Left cardiac atrium (tissue), 4 donors: ENCODE measurements around the gene CAMSAP2. TPM values are rescaled to one million over a fixed set of nuclear protein-coding genes. Genes with fewer than 3 reads are reported as not detected.
"Not testable (repeated sequence)": the region's sequence is repeated elsewhere in the genome, so short reads cannot be mapped to it uniquely, and the experiment has no call there.

Source experiments
- ATAC-seq, 2 donors: fragments of 200-7000 bp; cut with Tn5 transposase; one replicate each; pipeline ENCODE4 v1.9.1; 2020; ENCODE audit warnings: mild to moderate bottlenecking in 2 of 2, moderate library complexity in 2 of 2
- DNase-seq: peaks from one replicate; pipeline ENCODE4 v3.0.0-alpha.2; 2020
- intact Hi-C, 2 donors: fragments of 100-400 bp; cut with DNase I; formaldehyde crosslinking; loops; one replicate each; pipeline versions ENCODE4 v1.14.1 to v1.15.1; 2022 to 2023
- total RNA-seq, 2 donors: library from RNA; stranded (reverse); fragmentation: NEBNext Ultra II Directional; extraction: Animal tissue kit (Norgen Biotek cat#: 25700); gene quantifications; one replicate each; pipeline ENCODE4 v1.2.1, GENCODE V29; 2021
- donor health status: DM: no; HTN: yes; CAD: no.
- donor health status: DM: no; HTN: yes; CAD: no; lungs with severe emphysema.
- donor health status: DM: yes; HTN: yes; CAD: no.
- donor health status: Dilated cardiomyopathy.

CAMSAP2 gene
- total RNA-seq, 2 donors from 2014 or later, result 32.1 to 40.9 TPM

DNA sequence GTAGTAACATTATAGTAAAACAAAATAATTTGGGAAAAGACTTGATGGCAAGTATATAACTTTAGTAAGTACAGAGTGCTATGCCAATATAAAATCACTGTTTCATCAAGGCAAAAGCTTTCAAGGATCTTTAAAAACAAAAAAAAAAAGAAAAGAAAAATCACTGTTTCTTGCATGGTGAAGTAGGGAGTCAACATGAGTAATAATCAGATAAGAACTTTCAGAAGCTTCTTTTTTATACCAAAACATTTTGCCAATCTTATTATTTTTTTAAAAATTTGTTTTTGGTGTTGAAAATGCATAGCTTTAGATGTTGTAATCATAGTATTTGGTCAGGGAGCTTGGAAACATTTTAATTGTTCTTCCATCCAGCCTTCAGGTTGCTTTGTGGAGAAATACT lies 37.2 kb downstream of the CAMSAP2 start:
- peak in 1 of 2 donors; percentile 52 for ATAC-seq
- no peak for DNase-seq
- intact Hi-C loops, result no loop called here

DNA sequence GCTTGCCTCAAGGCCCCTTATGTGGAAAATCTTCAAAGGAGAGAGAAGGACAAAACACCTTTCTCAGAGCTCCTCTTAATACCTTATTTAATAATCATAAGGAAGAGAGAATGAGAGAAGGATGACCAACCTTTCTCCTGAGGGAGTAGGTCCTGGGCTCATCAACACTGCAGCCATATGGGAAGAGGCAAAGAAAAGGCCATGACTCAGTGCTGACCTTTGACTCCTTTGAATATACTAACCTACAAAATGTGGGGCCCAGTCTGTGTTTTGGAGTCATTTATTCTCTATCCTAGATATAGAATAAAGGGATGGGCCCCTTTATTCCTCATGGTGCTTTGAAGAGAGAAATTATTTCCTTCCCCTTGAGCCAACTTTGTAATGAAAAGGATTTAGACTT lies 38.3 kb downstream of the CAMSAP2 start:
- ATAC-seq (no peak), DNase-seq (no peak)
- intact Hi-C loops, result no loop called here

GRCh38 chr1:200778766-200779165 lies 40.1 kb downstream of the CAMSAP2 start:
- intact Hi-C loops, result loop anchor here in 1 of 2 donors (2.0 kb wide), 1 partner anchor 38 kb away; no protein-coding TSS in a partner anchor
- no peak for ATAC-seq

DNA sequence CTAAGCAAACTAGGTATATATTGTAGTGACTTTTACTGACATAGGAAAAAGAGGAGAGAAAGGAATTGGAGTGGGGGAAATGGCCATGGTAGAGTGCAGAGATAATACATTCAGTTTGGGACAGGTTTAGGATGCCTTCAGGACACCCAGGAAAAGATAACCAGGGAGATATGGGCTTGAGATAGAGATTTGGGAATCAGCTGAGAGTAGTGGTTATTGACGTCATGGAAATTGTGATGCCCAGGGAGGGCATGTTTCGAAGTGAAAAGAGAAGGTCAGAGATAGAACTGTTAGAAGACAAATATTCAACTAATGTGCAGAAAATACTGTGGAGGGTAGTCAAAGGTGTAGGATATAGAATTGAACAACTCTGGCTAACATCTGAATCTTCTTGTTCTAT lies 40.6 kb downstream of the CAMSAP2 start:
- ATAC-seq, result no peak
- intact Hi-C loops, result loop anchor here in 1 of 2 donors (2.0 kb wide), 1 partner anchor 39 kb away; no protein-coding TSS in a partner anchor
- DNase-seq, result no peak

More at GRCh38 chr1:200778766-200779165, 40.1 kb downstream of the CAMSAP2 start:
- no peak for DNase-seq

DNA sequence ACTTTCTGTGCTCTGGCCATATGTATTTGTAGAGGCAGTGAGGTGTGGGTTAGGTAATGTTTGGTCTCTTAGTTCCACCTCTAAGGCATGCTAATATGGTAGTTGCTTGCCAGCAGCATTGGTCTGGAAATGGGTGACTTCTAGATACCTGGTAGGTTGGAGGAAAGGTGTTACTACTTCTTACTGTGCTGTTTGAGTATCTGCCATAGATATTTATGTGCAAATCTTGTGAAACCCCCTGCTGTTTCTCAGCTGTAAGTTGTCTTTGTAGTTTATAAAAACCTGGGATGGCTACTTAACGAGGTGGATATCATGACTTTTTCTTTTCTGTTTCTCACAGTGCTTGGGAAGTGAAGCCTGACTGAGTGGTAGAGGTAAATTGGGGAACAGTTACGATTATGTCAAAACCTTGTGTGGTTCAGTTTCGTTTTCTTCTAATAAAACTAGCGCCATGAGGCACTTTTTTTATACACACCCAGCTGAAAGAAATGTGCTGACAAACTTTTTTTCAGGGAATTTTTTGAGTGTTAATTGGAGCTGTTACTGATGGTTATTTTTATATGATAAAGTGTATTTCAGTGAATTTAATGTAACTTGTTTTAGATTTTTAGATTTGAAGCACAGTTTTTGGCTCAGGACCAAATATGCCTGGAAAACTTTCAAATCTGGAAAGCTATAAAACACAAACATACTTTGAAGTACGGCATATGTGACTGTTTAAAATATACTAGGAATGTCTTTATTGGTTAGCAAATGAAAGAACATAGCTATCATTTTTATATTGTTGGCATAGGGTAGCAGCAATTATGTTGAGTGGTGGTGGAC lies 42.1 kb downstream of the CAMSAP2 start:
- ATAC-seq, result no peak
- intact Hi-C loops, result no loop called here
- DNase-seq, result no peak

- DNase-seq (no peak), ATAC-seq (no peak)
- intact Hi-C loops, result no loop called here
Observed at GRCh38 chr1:200783926-200784325, 45.2 kb downstream of the CAMSAP2 start.

- ATAC-seq, result no peak
- DNase-seq, result no peak
- intact Hi-C loops, result no loop called here
Observed at GRCh38 chr1:200784576-200784975, 45.9 kb downstream of the CAMSAP2 start.

- DNase-seq, result no peak
- no peak for ATAC-seq
- intact Hi-C loops, result no loop called here
Observed at GRCh38 chr1:200786788-200787187, 48.1 kb downstream of the CAMSAP2 start.

DNA sequence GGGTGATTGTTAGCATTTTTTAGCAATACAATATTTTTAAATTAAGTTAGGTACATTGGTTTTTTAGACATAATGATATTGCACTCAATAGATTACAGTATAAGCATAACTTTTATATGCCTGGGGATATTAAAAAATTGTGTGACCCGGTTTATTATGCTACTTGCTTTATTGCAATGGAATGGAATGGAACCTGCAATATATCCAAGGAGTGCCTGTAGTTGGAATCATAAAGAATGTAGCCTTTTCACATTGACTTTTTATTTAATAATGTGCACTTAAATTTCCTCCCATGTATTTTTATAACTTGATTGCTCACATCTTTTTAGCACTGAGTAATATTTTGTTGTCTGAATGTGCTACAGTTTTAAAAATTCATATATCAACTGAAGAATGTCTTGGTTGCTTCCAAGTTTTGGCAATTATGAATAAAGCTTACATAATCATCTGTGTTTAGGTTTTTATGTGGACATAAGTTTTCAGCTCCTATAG lies 49.2 kb downstream of the CAMSAP2 start:
- intact Hi-C loops, result no loop called here
- no peak for DNase-seq
- no peak for ATAC-seq

GRCh38 chr1:200791012-200791411 lies 52.3 kb downstream of the CAMSAP2 start:
- not testable (repeated sequence) for ATAC-seq, DNase-seq
- intact Hi-C loops, result loop anchor here in 1 of 2 donors (5.0 kb wide), 1 partner anchor 49 kb away; no protein-coding TSS in a partner anchor

GRCh38 chr1:200793677-200794076 lies 55.0 kb downstream of the CAMSAP2 start:
- DNase-seq, result no peak
- intact Hi-C loops, result loop anchor here in 1 of 2 donors (5.0 kb wide), 1 partner anchor 51 kb away; no protein-coding TSS in a partner anchor
- no peak for ATAC-seq

DNA sequence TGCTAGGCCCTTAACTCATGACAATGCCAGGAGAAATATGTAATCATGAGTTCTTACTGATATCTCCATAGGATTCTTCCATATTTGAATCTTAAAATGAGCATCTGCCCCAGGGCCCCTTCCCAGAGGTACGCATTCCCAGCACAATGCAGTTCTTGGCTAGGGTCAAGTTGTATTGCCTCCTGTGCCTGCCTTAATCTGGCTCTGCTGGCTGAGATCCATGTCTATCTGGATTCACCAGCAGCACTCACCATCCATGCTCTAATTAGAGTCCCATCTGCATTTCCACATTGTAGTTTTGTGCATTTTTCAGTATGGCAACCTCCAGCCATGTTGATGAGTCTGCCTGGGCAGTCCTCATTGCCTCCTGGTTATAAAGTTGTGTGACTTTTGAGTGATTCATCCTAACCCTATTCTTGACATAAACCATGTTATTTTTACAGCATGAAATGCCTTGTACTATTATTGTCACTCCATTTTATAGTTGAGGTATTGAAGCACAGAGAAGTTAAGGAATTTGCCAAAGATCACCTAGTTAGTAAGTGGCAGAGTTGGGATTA lies 55.9 kb downstream of the CAMSAP2 start:
- ATAC-seq (peak in 1 of 2 donors; percentile 26), DNase-seq (no peak)
- intact Hi-C loops, result loop anchor here in 1 of 2 donors (5.0 kb wide), 1 partner anchor 52 kb away; no protein-coding TSS in a partner anchor

DNA sequence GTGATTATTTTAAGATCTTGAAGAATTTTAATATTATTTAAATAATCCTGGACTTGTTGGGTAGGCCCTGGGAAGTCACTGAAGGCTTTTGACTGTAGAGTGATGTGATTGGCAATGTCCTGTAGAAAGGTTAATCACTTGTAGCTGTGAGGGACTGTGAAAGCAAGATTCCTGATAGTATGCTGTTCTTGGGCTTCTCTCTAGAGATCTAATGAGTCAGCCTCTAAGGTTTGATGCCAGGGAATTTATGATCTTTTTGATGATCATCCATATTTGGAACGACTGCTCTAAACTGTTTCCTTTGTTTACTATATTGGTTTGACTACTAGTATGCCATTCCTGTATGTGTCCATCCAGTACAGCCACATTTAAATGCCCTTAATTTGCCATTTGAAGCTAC lies 56.5 kb downstream of the CAMSAP2 start:
- no peak for DNase-seq
- ATAC-seq, result peak in 1 of 2 donors; percentile 70
- intact Hi-C loops, result no loop called here

DNA sequence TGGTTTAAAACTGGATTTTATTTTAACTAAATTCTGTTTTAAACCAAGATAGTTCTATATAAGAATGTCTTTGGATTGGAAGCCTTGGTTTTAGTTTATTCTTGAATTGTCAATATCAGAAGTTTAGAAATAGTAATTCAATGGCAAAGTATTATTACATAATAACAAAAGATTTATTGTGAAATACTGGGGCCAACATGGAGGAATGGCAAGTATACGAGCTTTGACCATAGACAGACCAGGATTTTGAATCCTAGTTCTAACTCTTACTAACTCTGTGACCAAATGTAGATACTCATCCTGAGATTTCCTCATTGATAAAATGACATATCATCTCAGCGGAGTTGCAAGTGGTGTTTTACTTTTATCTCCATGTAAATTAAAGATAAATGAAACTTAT lies 63.3 kb downstream of the CAMSAP2 start:
- DNase-seq (no peak), ATAC-seq (no peak)
- intact Hi-C loops, result loop anchor here (2.0 to 5.0 kb wide), 2 partner anchors 179 to 180 kb away; partner anchors contain the start of gene KIF14 (in 1 of the 2)

- DNase-seq (peak; percentile 77), ATAC-seq (peak; percentile 80 to 91)
- intact Hi-C loops, result loop anchor here (2.0 to 5.0 kb wide), 2 partner anchors 180 to 181 kb away; partner anchors contain the start of gene KIF14 (in 1 of the 2)
Observed at GRCh38 chr1:200802865-200803512, 64.3 kb downstream of the CAMSAP2 start.

DNA sequence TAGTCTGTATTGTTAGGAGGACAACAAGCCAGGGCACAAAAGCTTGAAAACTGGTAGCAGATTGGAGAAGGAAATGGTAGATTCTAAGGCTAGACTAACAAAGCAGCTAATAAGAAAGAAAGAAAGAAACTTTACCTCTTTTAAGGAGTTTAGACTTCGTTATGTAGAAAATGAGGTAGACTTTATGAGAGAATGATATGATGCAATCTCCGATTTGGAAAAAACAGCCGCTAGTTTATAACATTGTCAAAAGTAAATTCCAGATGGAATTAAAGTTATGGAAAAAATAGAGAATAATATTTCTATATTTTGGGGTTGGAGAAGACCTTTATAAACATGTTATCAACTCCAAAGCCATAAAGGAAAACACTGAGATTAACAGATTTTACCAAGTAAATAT lies 67.0 kb downstream of the CAMSAP2 start:
- DNase-seq (no peak), ATAC-seq (no peak)
- intact Hi-C loops, result no loop called here

DNA sequence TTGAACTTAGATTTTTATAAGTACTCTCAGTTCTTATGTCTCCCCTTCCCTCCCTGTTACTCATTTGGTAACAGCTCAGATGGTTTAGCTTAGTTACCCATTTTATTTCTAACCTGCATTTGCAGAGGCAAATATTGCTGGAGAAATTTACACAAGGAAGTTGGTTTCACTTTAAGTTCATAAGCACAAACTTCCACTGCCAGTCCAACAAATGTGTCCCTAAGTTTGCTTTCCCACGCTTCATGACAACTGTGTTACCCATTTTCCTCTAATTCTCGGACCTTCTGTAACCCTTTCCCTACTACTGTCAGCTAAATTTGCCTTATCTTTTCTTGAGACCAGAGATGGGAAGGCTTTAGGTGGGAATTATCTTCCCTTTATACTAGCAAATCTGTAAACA lies 70.2 kb downstream of the CAMSAP2 start:
- intact Hi-C loops, result no loop called here
- DNase-seq (no peak), ATAC-seq (no peak)

DNA sequence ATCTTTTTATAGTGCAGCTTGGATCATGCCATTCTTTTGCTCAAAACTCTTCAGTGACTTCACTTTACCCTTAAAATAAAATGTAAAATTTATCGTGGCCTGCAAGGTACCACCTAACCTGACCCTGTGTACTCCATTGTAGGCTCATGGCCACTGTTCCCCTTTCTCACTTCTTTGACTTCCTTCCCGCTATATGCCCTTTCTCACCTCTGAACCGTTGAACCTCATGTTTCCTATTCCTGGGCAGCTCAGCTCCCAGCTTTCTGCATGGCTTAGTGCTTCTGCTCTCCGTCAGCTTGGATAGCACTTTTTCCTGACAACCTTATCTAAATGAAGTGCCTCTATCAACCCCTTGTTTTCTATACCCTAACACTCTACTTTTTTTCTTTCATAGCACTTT lies 73.0 kb downstream of the CAMSAP2 start:
- DNase-seq (no peak), ATAC-seq (no peak)
- intact Hi-C loops, result no loop called here

DNA sequence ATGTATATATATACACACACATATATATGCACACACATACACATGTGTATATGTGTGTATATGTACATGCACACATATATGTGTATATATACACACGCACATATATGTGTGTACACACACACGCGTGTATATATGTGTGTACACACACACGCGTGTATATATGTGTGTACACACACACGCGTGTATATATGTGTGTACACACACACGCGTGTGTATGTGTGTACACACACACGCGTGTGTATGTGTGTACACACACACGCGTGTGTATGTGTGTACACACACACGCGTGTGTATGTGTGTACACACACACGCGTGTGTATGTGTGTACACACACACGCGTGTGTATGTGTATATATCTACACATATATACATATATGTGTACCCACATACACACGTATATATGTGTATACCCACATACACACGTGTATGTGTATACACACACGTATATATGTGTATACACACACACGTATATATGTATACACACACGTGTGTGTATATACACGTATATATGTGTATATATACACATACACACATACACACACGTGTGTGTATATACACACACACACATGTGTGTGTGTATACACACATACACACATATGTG lies 78.0 kb downstream of the CAMSAP2 start:
- DNase-seq, intact Hi-C loops, ATAC-seq: not testable (repeated sequence)
